ENCODE measurements around the gene RGS12. TPM values are rescaled to one million over a fixed set of nuclear protein-coding genes. Genes with fewer than 3 reads are reported as not detected.
"Not testable (repeated sequence)": the region's sequence is repeated elsewhere in the genome, so short reads cannot be mapped to it uniquely, and the experiment has no call there.

The RGS12 gene
- polyA plus RNA-seq, 1 donor: 36.4 TPM

DNA sequence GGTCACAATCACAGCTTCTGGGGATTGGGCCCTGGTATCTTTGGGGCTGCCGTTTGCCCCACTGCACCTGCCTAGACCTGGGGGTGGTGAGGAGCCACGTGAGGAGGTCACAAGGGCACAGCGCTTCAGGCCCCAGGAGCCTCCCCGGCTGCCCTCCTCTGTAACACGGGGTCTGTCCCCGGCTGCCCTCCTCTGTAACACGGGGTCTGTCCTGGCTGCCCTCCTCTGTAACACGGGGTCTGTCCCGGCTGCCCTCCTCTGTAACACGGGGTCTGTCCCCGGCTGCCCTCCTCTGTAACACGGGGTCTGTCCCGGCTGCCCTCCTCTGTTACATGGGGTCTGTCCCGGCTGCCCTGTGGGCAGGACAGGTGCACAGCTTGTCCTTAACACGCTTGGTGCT is 8.1 kb downstream of the RGS12 start:
- not testable (repeated sequence) for H3K9me3 ChIP-seq (ENCODE audit: control insufficient read depth, low read depth, low read length); DNase-seq; H3K36me3 ChIP-seq (ENCODE audit: control insufficient read depth, insufficient read depth, low read length); H3K27ac ChIP-seq (ENCODE audit: low read length); H3K4me1 ChIP-seq (ENCODE audit: control insufficient read depth, insufficient read depth, low read length); H3K27me3 ChIP-seq (ENCODE audit: control insufficient read depth, insufficient read depth, low read length); H3K4me3 ChIP-seq (ENCODE audit: low read length)
- WGBS (ENCODE audit: insufficient coverage, low lambda C conversion rate): no CpG with 5 or more reads among the region's 15 CpGs

DNA sequence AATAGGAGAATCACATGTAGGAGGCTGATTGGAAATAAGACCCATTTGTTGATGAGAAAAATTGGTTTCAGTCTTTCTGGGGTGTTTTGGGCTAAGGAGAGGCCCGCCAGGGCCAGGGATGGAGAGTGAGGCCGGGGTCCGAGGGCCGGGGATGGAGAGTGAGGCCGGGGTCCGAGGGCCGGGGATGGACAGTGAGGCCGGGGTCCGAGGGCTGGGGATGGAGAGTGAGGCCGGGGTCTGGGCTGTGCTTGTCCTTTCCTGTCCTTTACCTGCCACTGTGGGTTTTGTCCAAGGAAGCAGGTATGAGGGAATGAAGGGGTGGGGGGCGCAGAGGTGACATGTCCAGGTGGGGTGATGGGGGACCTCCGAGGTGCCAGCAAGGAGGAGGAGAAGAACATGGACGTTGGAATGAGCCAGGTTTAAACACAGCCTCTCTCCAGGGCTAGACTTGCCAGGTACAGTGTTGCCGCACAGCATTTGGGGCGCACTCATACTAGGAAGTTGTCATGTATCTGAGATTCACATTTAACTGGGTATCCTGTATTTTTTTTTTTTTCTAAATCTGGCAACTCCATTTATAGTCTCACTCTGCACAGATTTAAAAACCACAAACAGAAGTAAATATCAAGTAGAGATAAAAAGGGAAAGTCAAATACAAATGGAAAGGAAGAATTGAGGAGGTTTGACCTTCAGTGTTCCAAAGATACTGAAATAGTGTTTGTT is 8.8 kb downstream of the RGS12 start:
- H3K9me3 ChIP-seq (ENCODE audit: control insufficient read depth, low read depth, low read length): no peaks in the 10 kb centered on the region
- H3K36me3 ChIP-seq (ENCODE audit: control insufficient read depth, insufficient read depth, low read length): no peaks in the 10 kb centered on the region
- H3K27me3 ChIP-seq (ENCODE audit: control insufficient read depth, insufficient read depth, low read length): no peaks in the 10 kb centered on the region
- DNase-seq: no peak
- no peak overlapping the region for H3K4me3 ChIP-seq (ENCODE audit: low read length)
- H3K4me1 ChIP-seq (ENCODE audit: control insufficient read depth, insufficient read depth, low read length): peaks cover 10% of the 10 kb centered on the region
- no CpG with 5 or more reads among the region's 15 CpGs for WGBS (ENCODE audit: insufficient coverage, low lambda C conversion rate)
- H3K27ac ChIP-seq (ENCODE audit: low read length): no peak overlapping the region

DNA sequence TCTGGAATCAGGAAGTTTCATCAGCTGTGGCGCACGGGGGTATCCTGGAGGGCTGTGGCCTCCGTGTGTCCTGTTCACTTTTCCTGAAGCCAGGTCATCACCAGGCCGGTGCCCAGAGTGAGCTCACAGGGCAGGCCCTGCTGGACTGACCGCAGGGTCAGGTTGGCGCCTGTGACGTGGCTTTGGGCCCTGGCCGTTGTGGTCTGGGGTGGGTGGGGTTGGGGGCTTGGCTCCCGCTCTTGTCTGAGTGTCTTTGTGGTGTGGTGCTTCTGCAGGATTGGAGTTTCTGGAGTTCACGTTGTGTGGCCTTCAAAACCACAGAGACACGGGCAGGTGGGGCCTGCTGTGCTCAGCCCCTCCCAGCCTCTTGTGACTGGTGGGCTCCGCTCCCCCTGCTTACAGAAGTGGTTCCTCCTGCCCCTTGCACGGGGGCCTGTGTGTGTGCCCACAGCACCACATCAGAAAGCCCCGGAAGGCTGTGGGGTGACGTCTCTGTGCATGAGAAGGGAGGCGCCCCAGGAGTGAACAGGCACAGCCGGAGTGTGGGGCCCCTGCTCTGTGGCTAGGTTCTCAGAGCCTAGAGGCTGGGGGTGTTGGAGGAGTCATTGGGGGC is 9.5 kb downstream of the RGS12 start:
- peaks cover 10% of the 10 kb centered on the region for H3K4me1 ChIP-seq (ENCODE audit: control insufficient read depth, insufficient read depth, low read length)
- WGBS (ENCODE audit: insufficient coverage, low lambda C conversion rate): no CpG with 5 or more reads among the region's 17 CpGs
- DNase-seq: no peak
- no peaks in the 10 kb centered on the region for H3K36me3 ChIP-seq (ENCODE audit: control insufficient read depth, insufficient read depth, low read length)
- no peak overlapping the region for H3K27ac ChIP-seq (ENCODE audit: low read length)
- no peak overlapping the region for H3K4me3 ChIP-seq (ENCODE audit: low read length)
- no peaks in the 10 kb centered on the region for H3K27me3 ChIP-seq (ENCODE audit: control insufficient read depth, insufficient read depth, low read length)
- H3K9me3 ChIP-seq (ENCODE audit: control insufficient read depth, low read depth, low read length): no peaks in the 10 kb centered on the region

DNA sequence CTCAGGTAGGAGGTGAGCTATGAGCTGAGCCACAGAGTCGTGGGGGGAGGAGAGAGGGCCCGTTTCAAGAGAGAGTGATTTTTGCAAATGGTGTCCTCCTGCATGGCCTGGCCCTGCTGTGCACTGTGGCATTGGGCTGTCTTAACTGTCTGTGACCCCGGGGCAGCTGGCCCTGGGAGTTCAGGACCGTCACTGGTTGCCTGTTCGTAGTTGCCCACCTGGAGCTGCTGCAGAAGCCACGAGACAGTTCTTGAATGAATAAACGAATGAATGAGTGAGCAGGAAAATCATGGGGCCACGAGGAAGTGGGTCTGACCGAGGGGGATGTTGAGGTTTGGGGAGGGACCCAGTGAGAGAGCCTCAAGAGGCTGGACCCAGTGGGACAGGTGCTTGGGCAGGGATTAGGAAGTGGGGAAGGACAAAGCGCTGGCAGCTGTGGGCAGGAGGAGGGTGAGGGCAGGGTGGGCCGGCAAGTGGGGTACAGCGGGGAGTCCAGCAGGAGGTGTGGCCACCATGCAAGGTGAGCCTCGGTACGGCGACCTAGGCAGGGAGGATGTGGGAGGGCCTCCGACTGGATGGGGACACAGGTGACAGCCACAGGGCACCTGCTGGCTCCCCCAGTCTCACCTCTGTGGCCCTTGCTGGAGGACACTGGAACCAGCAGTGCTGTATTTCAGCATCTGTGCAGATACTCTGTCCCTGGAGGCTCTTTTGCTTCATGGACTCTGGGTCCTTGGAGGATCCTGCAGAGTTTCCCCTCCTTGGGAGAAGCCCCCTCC is 10.2 kb downstream of the RGS12 start:
- H3K27ac ChIP-seq (ENCODE audit: low read length): no peak overlapping the region
- no peaks in the 10 kb centered on the region for H3K27me3 ChIP-seq (ENCODE audit: control insufficient read depth, insufficient read depth, low read length)
- no peaks in the 10 kb centered on the region for H3K9me3 ChIP-seq (ENCODE audit: control insufficient read depth, low read depth, low read length)
- H3K4me1 ChIP-seq (ENCODE audit: control insufficient read depth, insufficient read depth, low read length): peaks cover 10% of the 10 kb centered on the region
- H3K36me3 ChIP-seq (ENCODE audit: control insufficient read depth, insufficient read depth, low read length): no peaks in the 10 kb centered on the region
- H3K4me3 ChIP-seq (ENCODE audit: low read length): no peak overlapping the region
- WGBS (ENCODE audit: insufficient coverage, low lambda C conversion rate): 85% methylated on average over 7 of the region's 16 CpGs
- no peak for DNase-seq

DNA sequence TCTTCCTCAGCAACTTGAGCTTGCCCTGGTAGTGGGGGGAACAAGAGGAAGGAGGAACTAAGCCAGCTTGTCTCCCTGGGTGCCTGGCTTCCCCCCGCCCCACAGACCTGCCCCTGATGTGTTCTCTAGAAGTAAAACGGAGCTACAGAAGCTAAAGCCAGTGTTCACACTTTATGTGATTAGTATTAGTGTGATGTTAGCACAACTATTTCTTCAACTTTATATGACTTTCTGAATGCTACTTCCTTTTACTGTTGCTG is 10.7 kb downstream of the RGS12 start:
- no peak overlapping the region for H3K27ac ChIP-seq (ENCODE audit: low read length)
- peaks cover 10% of the 10 kb centered on the region for H3K4me1 ChIP-seq (ENCODE audit: control insufficient read depth, insufficient read depth, low read length)
- no CpG with 5 or more reads among the region's 2 CpGs for WGBS (ENCODE audit: insufficient coverage, low lambda C conversion rate)
- H3K36me3 ChIP-seq (ENCODE audit: control insufficient read depth, insufficient read depth, low read length): no peaks in the 10 kb centered on the region
- no peak overlapping the region for H3K4me3 ChIP-seq (ENCODE audit: low read length)
- no peaks in the 10 kb centered on the region for H3K27me3 ChIP-seq (ENCODE audit: control insufficient read depth, insufficient read depth, low read length)
- no peak for DNase-seq
- no peaks in the 10 kb centered on the region for H3K9me3 ChIP-seq (ENCODE audit: control insufficient read depth, low read depth, low read length)

DNA sequence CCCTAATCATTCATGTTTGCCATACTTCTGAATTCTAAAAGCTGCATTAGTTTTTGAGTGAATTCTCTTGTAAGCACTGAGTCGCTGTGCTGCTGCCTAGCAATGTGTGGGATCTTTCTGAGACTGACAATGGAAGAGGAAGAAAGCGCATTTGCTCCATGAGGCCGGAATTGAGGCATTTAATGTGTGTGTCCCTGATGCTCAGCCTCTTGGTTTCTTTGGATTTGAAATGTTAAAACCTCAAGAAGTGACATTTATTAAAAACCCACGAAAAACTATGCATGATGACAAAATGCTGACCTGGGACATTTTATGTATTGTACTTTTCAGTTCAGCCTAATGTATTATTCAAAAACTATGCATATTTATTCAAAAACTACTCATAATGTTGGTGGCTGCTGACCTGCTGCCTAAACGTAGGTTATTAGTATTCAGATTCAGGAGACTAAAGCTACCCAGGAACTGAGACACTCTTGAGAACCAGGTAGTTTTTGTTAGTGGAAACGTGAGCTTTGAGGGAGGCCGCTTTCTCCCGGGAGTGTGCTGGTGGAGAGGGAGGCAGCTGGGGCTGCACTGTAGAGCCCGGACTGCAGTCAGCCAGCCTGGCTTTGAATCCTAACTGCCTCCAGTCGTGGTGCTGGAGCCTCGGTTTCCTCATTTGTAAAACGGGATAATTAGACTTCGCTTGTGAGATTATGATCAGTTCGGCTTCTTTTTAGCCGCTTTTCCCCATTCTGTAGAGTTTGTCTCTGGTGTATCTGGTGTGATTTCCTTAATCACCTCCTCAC is 11.3 kb downstream of the RGS12 start:
- H3K4me3 ChIP-seq (ENCODE audit: low read length): no peak overlapping the region
- 100% methylated on average over 1 of the region's 15 CpGs for WGBS (ENCODE audit: insufficient coverage, low lambda C conversion rate)
- no peaks in the 10 kb centered on the region for H3K9me3 ChIP-seq (ENCODE audit: control insufficient read depth, low read depth, low read length)

DNA sequence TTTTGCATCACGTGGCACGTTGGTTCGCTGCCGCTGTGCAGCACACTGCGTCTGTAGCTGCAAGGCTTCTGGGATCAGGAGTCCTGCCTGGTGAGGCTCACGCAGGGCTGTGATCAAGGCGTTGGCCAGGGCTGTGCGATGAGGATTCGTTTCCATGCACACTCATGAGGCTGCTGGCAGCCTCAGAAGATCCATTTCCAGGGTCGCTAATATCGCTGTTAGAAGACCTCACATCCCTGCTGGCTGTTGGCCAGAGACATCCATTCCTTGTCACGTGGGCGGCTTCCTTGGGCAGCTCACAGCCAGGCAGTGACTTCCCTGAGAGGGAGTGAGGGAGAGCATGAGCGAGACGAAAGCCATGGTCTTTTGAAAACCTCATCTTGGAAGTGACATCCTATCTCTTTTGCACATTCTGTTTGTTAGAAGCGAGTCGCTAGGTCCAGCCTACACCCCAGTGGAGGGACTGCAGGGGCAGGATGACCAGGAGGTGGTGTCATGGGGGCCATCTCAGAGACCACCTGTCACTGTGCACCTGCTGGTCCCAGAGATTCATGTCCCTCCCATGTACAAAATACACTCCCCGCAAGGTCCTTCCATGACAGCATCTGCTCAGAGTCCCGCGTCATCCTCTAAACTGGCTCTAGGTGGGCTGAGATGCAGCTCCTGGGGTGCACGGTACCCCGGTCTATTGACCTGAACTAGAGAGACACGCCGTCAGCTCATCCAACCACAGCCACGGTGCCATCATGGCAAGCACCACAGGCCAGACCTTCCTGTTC is 12.2 kb downstream of the RGS12 start:
- H3K36me3 ChIP-seq (ENCODE audit: control insufficient read depth, insufficient read depth, low read length): no peaks in the 10 kb centered on the region
- no peaks in the 10 kb centered on the region for H3K9me3 ChIP-seq (ENCODE audit: control insufficient read depth, low read depth, low read length)
- DNase-seq: peak in 1 of 2 donors; percentile 35
- H3K27ac ChIP-seq (ENCODE audit: low read length): peak overlapping the region; percentile 39
- no CpG with 5 or more reads among the region's 25 CpGs for WGBS (ENCODE audit: insufficient coverage, low lambda C conversion rate)
- H3K4me3 ChIP-seq (ENCODE audit: low read length): no peak overlapping the region
- no peaks in the 10 kb centered on the region for H3K27me3 ChIP-seq (ENCODE audit: control insufficient read depth, insufficient read depth, low read length)
- H3K4me1 ChIP-seq (ENCODE audit: control insufficient read depth, insufficient read depth, low read length): peaks cover 10% of the 10 kb centered on the region

More for the DNA sequence above, 11.3 kb downstream of the RGS12 start:
- Histone ChIP-seq H3K27ac (ENCODE audit: low read length) (no peak overlapping the region), H3K27me3 (ENCODE audit: control insufficient read depth, insufficient read depth, low read length) (no peaks in the 10 kb centered on the region), H3K36me3 (ENCODE audit: control insufficient read depth, insufficient read depth, low read length) (no peaks in the 10 kb centered on the region), H3K4me1 (ENCODE audit: control insufficient read depth, insufficient read depth, low read length) (peaks cover 10% of the 10 kb centered on the region)
- no peak for DNase-seq

DNA sequence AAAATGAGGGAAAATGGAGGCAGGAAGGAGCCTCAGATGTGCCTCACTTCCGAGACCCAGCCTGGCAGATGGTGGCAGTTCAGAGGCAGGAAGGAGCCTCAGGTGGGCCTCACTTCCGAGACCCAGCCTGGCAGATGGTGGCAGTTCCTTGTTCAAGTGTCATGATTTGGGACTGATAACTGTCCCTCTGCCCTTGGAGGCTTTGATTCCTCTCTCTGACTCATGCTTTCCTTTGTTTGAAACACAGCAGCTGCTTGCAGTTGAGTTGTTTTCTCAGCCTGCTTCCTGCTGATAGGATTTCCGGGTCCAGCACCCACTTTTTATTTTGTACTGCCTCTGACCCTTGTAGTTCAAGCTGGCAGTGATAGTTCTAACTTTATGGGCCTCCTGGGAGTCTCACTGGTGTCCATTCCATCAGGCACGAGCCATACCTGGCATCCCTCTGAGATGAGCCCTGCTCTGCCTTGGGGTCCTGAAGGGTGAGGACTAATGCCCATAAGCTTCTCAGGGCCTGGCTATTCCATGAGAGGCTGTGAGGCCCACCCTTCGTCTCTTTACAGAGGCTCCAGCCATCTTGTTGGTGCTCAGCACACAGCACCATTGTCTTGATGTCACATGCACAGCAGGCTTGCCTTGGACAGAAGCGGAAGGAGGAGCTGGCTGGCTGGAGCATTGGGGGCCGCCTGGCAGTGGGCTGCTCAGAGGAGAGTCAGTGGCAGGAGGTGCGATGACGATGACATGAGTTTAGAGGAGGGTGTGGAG is 13.0 kb downstream of the RGS12 start:
- Histone ChIP-seq H3K36me3 (ENCODE audit: control insufficient read depth, insufficient read depth, low read length) (no peaks in the 10 kb centered on the region), H3K4me1 (ENCODE audit: control insufficient read depth, insufficient read depth, low read length) (peaks cover 13% of the 10 kb centered on the region), H3K27ac (ENCODE audit: low read length) (peak overlapping the region; percentile 39), H3K9me3 (ENCODE audit: control insufficient read depth, low read depth, low read length) (no peaks in the 10 kb centered on the region), H3K4me3 (ENCODE audit: low read length) (no peak overlapping the region), H3K27me3 (ENCODE audit: control insufficient read depth, insufficient read depth, low read length) (no peaks in the 10 kb centered on the region)
- 92% methylated on average over 4 of the region's 9 CpGs for WGBS (ENCODE audit: insufficient coverage, low lambda C conversion rate)
- peak in 1 of 2 donors; percentile 55 for DNase-seq

DNA sequence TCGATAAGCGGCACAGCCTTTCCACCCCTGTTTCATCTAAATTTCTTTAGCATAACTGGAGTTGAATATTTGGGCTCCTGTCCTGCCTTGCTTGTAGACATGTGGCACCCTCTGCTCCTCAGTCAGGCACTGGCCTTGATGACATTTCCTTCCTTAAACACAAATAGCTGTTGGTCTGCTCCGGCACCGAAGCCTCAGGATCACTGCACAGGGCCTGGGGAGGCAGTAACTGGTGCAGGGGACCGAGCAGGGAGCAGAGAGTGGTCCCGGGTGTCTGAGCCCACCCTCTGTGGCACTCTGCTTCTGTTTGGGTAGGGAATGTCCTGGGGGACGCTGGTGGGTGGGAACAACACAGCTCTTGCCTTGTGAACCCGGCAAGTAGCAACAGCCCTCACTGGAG is 13.6 kb downstream of the RGS12 start:
- Histone ChIP-seq H3K27ac (ENCODE audit: low read length) (no peak overlapping the region), H3K4me3 (ENCODE audit: low read length) (no peak overlapping the region), H3K4me1 (ENCODE audit: control insufficient read depth, insufficient read depth, low read length) (peaks cover 13% of the 10 kb centered on the region), H3K36me3 (ENCODE audit: control insufficient read depth, insufficient read depth, low read length) (no peaks in the 10 kb centered on the region), H3K27me3 (ENCODE audit: control insufficient read depth, insufficient read depth, low read length) (no peaks in the 10 kb centered on the region), H3K9me3 (ENCODE audit: control insufficient read depth, low read depth, low read length) (no peaks in the 10 kb centered on the region)
- DNase-seq: no peak
- no CpG with 5 or more reads among the region's 8 CpGs for WGBS (ENCODE audit: insufficient coverage, low lambda C conversion rate)
